Body of pancreas (tissue), 4 donors: ENCODE measurements around the gene MAP4K2. TPM values are rescaled to one million over a fixed set of nuclear protein-coding genes. Genes with fewer than 3 reads are reported as not detected.

Experiments used
- ATAC-seq: fragments of 150-250 bp; one replicate; pipeline ENCODE4 v1.9.1; 2016
- DNase-seq, 4 donors: peaks; one replicate each; pipeline ENCODE4 v3.0.0-alpha.2; 2019
- H3K27ac ChIP-seq, 4 donors: fragments of 200-600 bp; sonication (generic); 1 replicate in 3 of 4; 2 replicates in 1 of 4; pipeline versions ENCODE4 v1.5.1 to v1.6.1; 2016 to 2019; ENCODE audit warnings: mild to moderate bottlenecking in 1 of 4, mixed read lengths in 1 of 4, moderate library complexity in 1 of 4
- H3K27me3 ChIP-seq, 2 donors: fragments of 200-600 bp; sonication (generic); one replicate each; pipeline ENCODE4 v1.6.0; 2016; ENCODE audit warnings: mild to moderate bottlenecking in 1 of 2
- H3K36me3 ChIP-seq, 2 donors: fragments of 200-600 bp; sonication (generic); replicated peaks in 1 of 2; 2 replicates each; pipeline ENCODE4 v1.5.1; 2016; ENCODE audit warnings: low read depth in 2 of 2; ENCODE audit not compliant: insufficient read depth in 1 of 2
- H3K4me1 ChIP-seq: fragments of 200-600 bp; sonication (generic); one replicate; pipeline ENCODE4 v1.6.0; 2016
- H3K4me3 ChIP-seq, 2 donors: fragments of 200-600 bp; sonication (generic); 1 replicate in 1 of 2; 2 replicates in 1 of 2; pipeline ENCODE4 v1.5.1; 2016 to 2019
- H3K9me3 ChIP-seq, 3 donors: fragments of 200-600 bp; sonication (generic); 1 replicate in 2 of 3; 2 replicates in 1 of 3; pipeline ENCODE4 v1.5.1; 2016
- CTCF ChIP-seq, 7 experiments: fragments of 450-650 bp in 4 of 7; fragments of 200-600 bp in 3 of 7; sonication (generic) in 3 of 7; IDR thresholded peaks; one replicate each; pipeline ENCODE4 v1.5.1; 2016 to 2019; ENCODE audit warnings: antibody characterized with exemption in 7 of 7
- POLR2A ChIP-seq, 3 donors: fragments of 450-650 bp; IDR thresholded peaks; one replicate each; pipeline ENCODE4 v1.6.1; 2016; ENCODE audit warnings: antibody characterized with exemption in 3 of 3, mild to moderate bottlenecking in 2 of 3
- WGBS, 2 donors: methylation state at CpG; one replicate each; pipeline ENCODE4 v1.1.5; 2017; 5-methylcytosine and 5-hydroxymethylcytosine counted together
- intact Hi-C: fragments of 100-400 bp; cut with DNase I; formaldehyde crosslinking; loops from one replicate; pipeline ENCODE4 v1.15.1; 2023
- total RNA-seq, 2 donors: library from RNA; depleted of rRNA; stranded (reverse); fragments of >200 nt; gene quantifications; one replicate each; pipeline ENCODE4 v1.1.0, GENCODE V29; 2016

MAP4K2 gene
- total RNA-seq, 2 donors from 2014 or later = 10.4 to 18.1 TPM

DNA sequence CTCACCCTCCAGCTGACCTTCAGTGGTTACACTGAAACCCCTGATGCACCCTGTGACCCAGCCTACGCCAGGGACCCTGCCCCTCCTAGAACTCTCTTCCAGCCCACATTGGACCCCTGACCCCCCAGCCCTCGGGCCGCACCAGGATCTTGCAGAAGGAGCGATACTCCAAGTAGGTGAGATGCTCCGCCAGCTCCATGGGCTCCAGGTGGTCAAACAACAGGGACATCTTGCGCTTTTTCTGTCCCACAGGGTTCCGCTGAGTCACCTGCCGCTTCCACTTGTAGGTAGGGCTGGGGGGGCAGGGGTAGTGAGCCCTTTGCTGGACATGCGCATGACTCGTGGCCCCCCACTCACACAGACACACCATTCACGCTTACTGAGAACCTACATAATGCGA lies 63.1 kb downstream of the MAP4K2 start:
- TF ChIP-seq POLR2A (IDR thresholded peaks at IDR 0.05) (no peak), CTCF (IDR thresholded peaks at IDR 0.05) (no peak)
- no peak for DNase-seq
- Histone ChIP-seq H3K9me3 (no peaks in the 10 kb centered on the region), H3K4me1 (peaks cover 28% of the 10 kb centered on the region), H3K36me3 (no peaks in the 10 kb centered on the region), H3K4me3 (no peak overlapping the region), H3K27me3 (peaks cover 0 to 32% of the 10 kb centered on the region in 2 donors), H3K27ac (no peak overlapping the region)
- intact Hi-C loops = no loop called here
- 72 to 77% methylated on average over 4 to 12 of the region's 12 CpGs for WGBS, 2 donors
- ATAC-seq = no peak

GRCh38 chr11:64736654-64737053 lies 66.4 kb downstream of the MAP4K2 start:
- no peak for DNase-seq
- Histone ChIP-seq H3K27me3 (peaks cover 0 to 6% of the 10 kb centered on the region in 2 donors), H3K36me3 (no peaks in the 10 kb centered on the region), H3K9me3 (no peaks in the 10 kb centered on the region), H3K4me3 (no peak overlapping the region), H3K4me1 (no peaks in the 10 kb centered on the region), H3K27ac (no peak overlapping the region)
- WGBS, 2 donors = 86% methylated on average over 13 of the region's 15 CpGs; no CpG with 5 or more reads in 1 of the 2 donors
- TF ChIP-seq CTCF (IDR thresholded peaks at IDR 0.05) = no peak
- TF ChIP-seq POLR2A (IDR thresholded peaks at IDR 0.05) = no peak
- no peak for ATAC-seq
- intact Hi-C loops = no loop called here

DNA sequence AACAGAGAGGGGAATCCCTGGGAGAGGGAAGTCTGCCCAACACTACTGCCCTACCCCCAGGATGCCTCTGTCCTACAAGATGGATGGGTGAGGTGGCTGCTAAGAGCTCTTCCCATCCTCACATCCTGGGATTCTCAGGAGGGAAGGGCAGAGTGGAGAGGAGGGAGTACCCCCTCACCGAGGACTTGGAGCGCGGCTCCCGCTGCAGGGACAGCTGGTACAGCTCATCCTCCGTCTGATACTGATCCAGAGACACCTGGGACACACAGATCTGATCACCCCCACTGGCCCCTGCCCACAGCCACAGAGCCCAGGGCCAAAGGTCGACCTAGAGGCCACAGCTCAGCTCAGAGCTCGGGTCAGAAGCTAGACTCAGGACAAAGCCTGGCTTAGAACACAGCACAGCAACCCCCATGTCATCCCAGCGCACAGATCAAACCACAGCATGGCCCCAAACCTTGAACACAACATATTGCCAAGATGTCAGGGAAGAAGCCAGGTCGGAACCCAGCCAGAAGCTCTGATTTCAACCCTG lies 67.2 kb downstream of the MAP4K2 start:
- TF ChIP-seq POLR2A (IDR thresholded peaks at IDR 0.05) = no peak
- TF ChIP-seq CTCF (IDR thresholded peaks at IDR 0.05) = no peak
- no peak for ATAC-seq
- Histone ChIP-seq H3K9me3 (no peaks in the 10 kb centered on the region), H3K27ac (no peak overlapping the region), H3K4me3 (no peak overlapping the region), H3K36me3 (no peaks in the 10 kb centered on the region), H3K27me3 (no peaks in the 10 kb centered on the region), H3K4me1 (no peaks in the 10 kb centered on the region)
- intact Hi-C loops = no loop called here
- DNase-seq = no peak
- WGBS, 2 donors = 80 to 83% methylated on average over 1 to 9 of the region's 9 CpGs

Other genes starting within 250 kb of the MAP4K2 start
- not detected for gene SLC22A11, start 247.3 kb downstream of the MAP4K2 start, total RNA-seq
- gene SLC22A12, start 212.0 kb downstream of the MAP4K2 start, total RNA-seq = not detected
- 1 to 10 TPM; 1.3 to 4.9 TPM for gene NRXN2, start 80.0 kb downstream of the MAP4K2 start, total RNA-seq
- 10 to 100 TPM in 1 of 2 donors, 1 to 10 TPM in 1; 4.6 to 17.9 TPM for gene RASGRP2, start 59.1 kb downstream of the MAP4K2 start, total RNA-seq
- 1 to 10 TPM in 1 of 2 donors, under 1 TPM in 1; 0.78 to 4.3 TPM for gene PYGM, start 43.2 kb downstream of the MAP4K2 start, total RNA-seq
- gene SF1, start 24.7 kb downstream of the MAP4K2 start, total RNA-seq = 100 to 1,000 TPM; 150 to 470 TPM
- gene MEN1, start 7.3 kb upstream of the MAP4K2 start, total RNA-seq = 10 to 100 TPM; 18.8 to 18.9 TPM
- 10 to 100 TPM; 13.5 to 18.9 TPM for gene CDC42BPG, start 41.4 kb upstream of the MAP4K2 start, total RNA-seq
- gene EHD1, start 75.4 kb upstream of the MAP4K2 start, total RNA-seq = 10 to 100 TPM; 18.7 to 45.2 TPM
- 10 to 100 TPM; 16.3 to 34.3 TPM for gene ATG2A, start 114.0 kb upstream of the MAP4K2 start, total RNA-seq
- gene PPP2R5B, start 121.5 kb upstream of the MAP4K2 start, total RNA-seq = 10 to 100 TPM; 12.7 to 35.6 TPM
- gene GPHA2, start 132.7 kb upstream of the MAP4K2 start, total RNA-seq = 10 to 100 TPM in 1 of 2 donors, 1 to 10 TPM in 1; 7.3 to 18.5 TPM
- under 1 TPM in 1 of 2 donors, not detected in 1; 0.78 TPM for gene MAJIN, start 168.9 kb upstream of the MAP4K2 start, total RNA-seq
- gene BATF2, start 193.8 kb upstream of the MAP4K2 start, total RNA-seq = 10 to 100 TPM in 1 of 2 donors, 1 to 10 TPM in 1; 2.3 to 20.8 TPM
- 10 to 100 TPM; 67.6 to 75.5 TPM for gene ARL2, start 210.9 kb upstream of the MAP4K2 start, total RNA-seq
- gene SNX15, start 224.2 kb upstream of the MAP4K2 start, total RNA-seq = 10 to 100 TPM in 1 of 2 donors, 1 to 10 TPM in 1; 7.9 to 10.6 TPM
- 10 to 100 TPM in 1 of 2 donors, 1 to 10 TPM in 1; 5.4 to 30.3 TPM for gene SAC3D1, start 238.0 kb upstream of the MAP4K2 start, total RNA-seq